LNCAP (cell line): ENCODE results near the gene C17orf67.

Experiments
- CTCF ChIP-seq: fragments of 450-650 bp; IDR thresholded peaks from 2 replicates; pipeline ENCODE4 v1.5.1; 2017; ENCODE audit warnings: mild to moderate bottlenecking

Gene C17orf67

GRCh38 chr17:56754523-56755208 is 79.1 kb downstream of the C17orf67 start:
- no peak for TF ChIP-seq CTCF

GRCh38 chr17:56752263-56752836 is 81.4 kb downstream of the C17orf67 start:
- no peak for TF ChIP-seq CTCF

- no peak for TF ChIP-seq CTCF
Observed at GRCh38 chr17:56751145-56751738, 82.5 kb downstream of the C17orf67 start.

GRCh38 chr17:56744721-56745120 is 89.0 kb downstream of the C17orf67 start:
- no peak for TF ChIP-seq CTCF

GRCh38 chr17:56742601-56743000 is 91.1 kb downstream of the C17orf67 start:
- TF ChIP-seq CTCF: no peak
